ENCODE results near the gene WDR7.

The WDR7 gene

DNA sequence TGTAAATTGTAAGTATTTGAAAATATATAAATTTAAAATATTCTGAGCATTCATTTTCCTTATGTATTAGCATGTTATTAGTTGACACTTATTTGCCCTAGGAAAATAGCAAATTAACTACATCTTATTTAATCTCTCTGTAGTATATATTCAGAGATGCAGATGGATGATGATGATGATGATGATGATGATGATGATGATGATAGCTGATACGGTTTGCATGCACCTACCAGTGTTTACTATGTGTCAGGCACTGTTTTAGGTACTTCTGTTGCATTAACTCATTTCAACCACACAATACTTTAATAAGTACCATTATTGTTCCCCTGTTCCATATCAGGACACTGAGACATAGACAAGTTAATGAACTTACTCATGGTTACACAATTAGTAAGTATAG, 304.3 kb downstream of the WDR7 start:
- no CpG with 5 or more reads among the region's 1 CpG for WGBS, 2 experiments (ENCODE audit: insufficient coverage in 2 of 2)
- Histone ChIP-seq H3K4me3 (ENCODE audit: extremely low read depth, insufficient read depth, low read length, poor library complexity, severe bottlenecking) (no peak overlapping the region), H3K36me3 (ENCODE audit: control insufficient read depth, insufficient read depth, low read length) (no peaks in the 10 kb centered on the region), H3K4me1 (ENCODE audit: control insufficient read depth, insufficient read depth, low read length, poor library complexity, severe bottlenecking) (no peaks in the 10 kb centered on the region), H3K27ac (ENCODE audit: low read depth, low read length, severe bottlenecking) (no peak overlapping the region), H3K9me3 (ENCODE audit: control insufficient read depth, low read length) (no peaks in the 10 kb centered on the region)

DNA sequence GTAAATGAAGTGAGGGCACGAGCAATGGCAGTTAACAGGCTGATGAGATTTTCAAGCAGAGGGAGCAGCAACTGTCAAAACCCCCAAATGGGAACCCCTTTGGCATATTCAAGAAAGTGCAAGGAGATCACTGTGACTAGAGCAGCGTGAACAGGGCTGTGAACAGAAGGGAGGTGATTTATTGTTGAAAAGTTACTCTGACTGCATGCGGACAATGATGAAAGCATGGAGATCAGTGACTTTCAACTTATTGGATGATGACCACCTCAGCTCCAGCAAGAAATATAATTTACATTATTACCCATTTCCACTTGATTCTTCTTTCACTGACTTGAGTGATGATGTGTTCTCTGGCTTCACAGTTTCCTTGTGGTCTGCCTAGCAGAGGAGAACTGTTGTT, 308.0 kb downstream of the WDR7 start:
- Histone ChIP-seq H3K27ac (ENCODE audit: low read depth, low read length, severe bottlenecking) (no peak overlapping the region), H3K9me3 (ENCODE audit: control insufficient read depth, low read length) (no peaks in the 10 kb centered on the region), H3K36me3 (ENCODE audit: control insufficient read depth, insufficient read depth, low read length) (no peaks in the 10 kb centered on the region), H3K4me1 (ENCODE audit: control insufficient read depth, insufficient read depth, low read length, poor library complexity, severe bottlenecking) (no peaks in the 10 kb centered on the region), H3K4me3 (ENCODE audit: extremely low read depth, insufficient read depth, low read length, poor library complexity, severe bottlenecking) (no peak overlapping the region)
- WGBS, 2 experiments (ENCODE audit: insufficient coverage in 2 of 2): 56 to 80% methylated on average over 1 to 2 of the region's 3 CpGs

DNA sequence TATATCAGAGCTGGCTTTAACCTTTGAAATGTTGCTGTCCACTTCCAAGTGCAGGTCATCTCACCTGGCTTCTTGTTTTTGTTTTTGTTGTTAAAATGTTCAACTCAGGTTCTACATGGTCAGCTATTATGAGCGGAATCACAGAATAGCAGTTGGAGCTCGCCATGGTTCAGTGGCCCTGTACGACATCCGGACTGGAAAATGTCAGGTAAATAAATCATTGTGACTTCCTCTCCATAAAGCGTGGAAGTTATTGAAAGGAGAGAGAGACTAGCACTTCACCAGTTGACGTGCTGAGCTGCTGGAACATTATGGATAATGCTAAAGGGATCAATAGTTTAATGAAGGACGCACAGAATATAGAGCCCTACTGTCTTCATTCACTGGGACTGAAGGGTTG, 311.2 kb downstream of the WDR7 start:
- Histone ChIP-seq H3K27ac (ENCODE audit: low read depth, low read length, severe bottlenecking) (no peak overlapping the region), H3K4me1 (ENCODE audit: control insufficient read depth, insufficient read depth, low read length, poor library complexity, severe bottlenecking) (no peaks in the 10 kb centered on the region), H3K36me3 (ENCODE audit: control insufficient read depth, insufficient read depth, low read length) (no peaks in the 10 kb centered on the region), H3K9me3 (ENCODE audit: control insufficient read depth, low read length) (no peaks in the 10 kb centered on the region), H3K4me3 (ENCODE audit: extremely low read depth, insufficient read depth, low read length, poor library complexity, severe bottlenecking) (no peak overlapping the region)
- 94 to 96% methylated on average over 4 to 5 of the region's 7 CpGs for WGBS, 2 experiments (ENCODE audit: insufficient coverage in 2 of 2)

DNA sequence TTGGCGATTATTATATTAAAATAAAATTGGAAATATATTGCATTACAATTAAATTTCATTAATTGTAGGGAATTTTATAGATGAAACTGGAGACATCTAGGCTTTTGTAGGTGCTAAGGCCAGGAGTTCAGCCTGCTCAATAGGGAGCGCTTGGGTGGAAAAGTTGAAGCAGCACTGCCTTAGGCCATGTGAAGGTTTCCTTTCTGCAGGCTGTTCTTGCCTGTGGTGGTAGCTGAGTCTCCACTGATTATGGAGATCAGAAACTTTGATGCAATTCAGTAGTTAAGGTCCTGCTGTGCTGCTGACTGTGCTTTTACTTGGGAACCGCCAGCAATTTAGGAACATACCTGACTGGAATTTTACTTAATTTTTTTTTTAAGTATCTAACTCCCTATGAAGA, 315.9 kb downstream of the WDR7 start:
- no peak overlapping the region for H3K4me3 ChIP-seq (ENCODE audit: extremely low read depth, insufficient read depth, low read length, poor library complexity, severe bottlenecking)
- H3K27ac ChIP-seq (ENCODE audit: low read depth, low read length, severe bottlenecking): no peak overlapping the region
- 80 to 86% methylated on average over 1 of the region's 3 CpGs for WGBS, 2 experiments (ENCODE audit: insufficient coverage in 2 of 2)
- H3K4me1 ChIP-seq (ENCODE audit: control insufficient read depth, insufficient read depth, low read length, poor library complexity, severe bottlenecking): no peaks in the 10 kb centered on the region
- H3K9me3 ChIP-seq (ENCODE audit: control insufficient read depth, low read length): no peaks in the 10 kb centered on the region
- H3K36me3 ChIP-seq (ENCODE audit: control insufficient read depth, insufficient read depth, low read length): no peaks in the 10 kb centered on the region

DNA sequence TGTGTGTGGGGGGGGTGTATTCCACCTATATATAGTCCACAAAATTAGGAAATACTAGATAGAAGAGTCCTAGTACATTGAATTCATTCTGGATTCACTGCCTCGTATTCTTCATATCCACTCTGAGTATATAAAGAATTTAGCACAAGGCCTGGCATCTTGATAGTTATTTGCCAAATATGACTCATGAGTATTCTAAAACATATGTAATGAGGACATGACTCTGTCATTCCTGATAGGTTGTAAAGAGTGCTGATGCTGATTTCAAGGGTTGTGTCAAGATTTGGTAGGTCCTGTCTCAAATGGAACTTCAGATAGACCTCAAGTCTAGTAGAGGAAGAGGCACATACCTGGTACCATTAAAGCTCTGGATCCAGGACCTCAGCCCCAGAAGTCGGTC, 322.3 kb downstream of the WDR7 start:
- H3K27ac ChIP-seq (ENCODE audit: low read depth, low read length, severe bottlenecking): no peak overlapping the region

DNA sequence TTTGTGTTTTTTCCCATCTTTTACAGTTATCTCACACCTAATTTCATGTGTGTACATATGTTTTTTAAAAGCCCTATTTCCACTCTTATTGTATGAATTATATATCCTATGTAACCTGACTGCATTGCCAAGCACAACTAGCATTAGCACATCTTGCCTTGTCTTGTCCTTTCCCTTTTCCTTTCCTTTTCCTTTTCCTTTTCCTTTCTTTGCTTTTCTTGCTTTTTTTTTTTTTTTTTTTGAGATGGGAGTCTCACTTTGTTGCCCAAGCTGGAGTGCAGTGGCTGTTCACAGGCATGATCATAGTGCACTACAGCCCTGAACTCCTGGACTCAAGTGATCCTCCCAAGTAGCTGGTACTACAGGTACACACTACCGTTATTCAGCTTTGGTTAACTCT, 323.0 kb downstream of the WDR7 start:
- no CpG with 5 or more reads among the region's 1 CpG for WGBS, 2 experiments (ENCODE audit: insufficient coverage in 2 of 2)
- no peaks in the 10 kb centered on the region for H3K9me3 ChIP-seq (ENCODE audit: control insufficient read depth, low read length)
- H3K27ac ChIP-seq (ENCODE audit: low read depth, low read length, severe bottlenecking): no peak overlapping the region
- H3K4me3 ChIP-seq (ENCODE audit: extremely low read depth, insufficient read depth, low read length, poor library complexity, severe bottlenecking): no peak overlapping the region
- no peaks in the 10 kb centered on the region for H3K36me3 ChIP-seq (ENCODE audit: control insufficient read depth, insufficient read depth, low read length)
- H3K4me1 ChIP-seq (ENCODE audit: control insufficient read depth, insufficient read depth, low read length, poor library complexity, severe bottlenecking): no peaks in the 10 kb centered on the region

More for the DNA sequence above, 322.3 kb downstream of the WDR7 start:
- no peaks in the 10 kb centered on the region for H3K9me3 ChIP-seq (ENCODE audit: control insufficient read depth, low read length)
- no peaks in the 10 kb centered on the region for H3K36me3 ChIP-seq (ENCODE audit: control insufficient read depth, insufficient read depth, low read length)
- no CpG with 5 or more reads among the region's 2 CpGs for WGBS, 2 experiments (ENCODE audit: insufficient coverage in 2 of 2)
- no peaks in the 10 kb centered on the region for H3K4me1 ChIP-seq (ENCODE audit: control insufficient read depth, insufficient read depth, low read length, poor library complexity, severe bottlenecking)
- H3K4me3 ChIP-seq (ENCODE audit: extremely low read depth, insufficient read depth, low read length, poor library complexity, severe bottlenecking): no peak overlapping the region

DNA sequence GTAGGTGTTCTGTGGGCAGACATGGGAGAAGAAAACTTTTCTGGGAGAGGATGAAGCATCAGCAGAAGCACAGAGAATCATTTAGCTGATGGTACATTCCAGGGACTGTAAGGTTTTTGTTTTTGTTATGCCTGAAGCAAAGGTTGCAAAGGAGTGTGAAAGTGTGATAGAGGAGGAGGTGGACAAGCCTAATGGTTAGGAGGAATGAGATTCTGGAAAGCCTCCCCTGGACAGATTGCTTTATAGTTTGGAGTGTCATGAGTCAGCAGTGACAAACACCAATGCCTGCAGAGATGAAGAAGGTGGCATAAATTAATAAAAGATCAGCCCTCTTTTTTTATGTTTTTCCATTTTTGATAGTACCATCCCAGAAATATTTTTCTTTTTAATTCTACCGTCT, 324.1 kb downstream of the WDR7 start:
- no peaks in the 10 kb centered on the region for H3K9me3 ChIP-seq (ENCODE audit: control insufficient read depth, low read length)
- H3K4me1 ChIP-seq (ENCODE audit: control insufficient read depth, insufficient read depth, low read length, poor library complexity, severe bottlenecking): no peaks in the 10 kb centered on the region
- H3K4me3 ChIP-seq (ENCODE audit: extremely low read depth, insufficient read depth, low read length, poor library complexity, severe bottlenecking): no peak overlapping the region
- no peak overlapping the region for H3K27ac ChIP-seq (ENCODE audit: low read depth, low read length, severe bottlenecking)
- WGBS, 2 experiments (ENCODE audit: insufficient coverage in 2 of 2): no CpG with 5 or more reads among the region's 1 CpG
- no peaks in the 10 kb centered on the region for H3K36me3 ChIP-seq (ENCODE audit: control insufficient read depth, insufficient read depth, low read length)

DNA sequence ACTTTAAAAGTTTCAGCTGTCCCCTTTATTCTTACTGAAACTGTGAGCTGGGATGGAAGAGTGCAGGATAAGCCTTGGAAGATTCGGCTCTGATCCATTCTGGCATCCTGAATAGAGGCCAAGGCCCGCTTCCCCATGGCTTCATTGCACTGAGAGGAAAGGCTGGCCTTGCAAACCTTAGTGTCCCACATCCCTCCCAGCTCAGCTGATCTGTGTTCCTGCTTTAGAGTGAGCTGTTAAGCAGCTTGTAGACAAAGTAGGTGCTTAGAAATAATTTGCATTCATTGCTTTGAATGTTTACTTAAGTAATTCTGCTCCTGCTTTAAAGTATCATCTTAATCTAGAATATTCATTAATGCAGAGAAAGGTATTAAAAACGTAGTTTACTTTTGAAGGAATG, 326.1 kb downstream of the WDR7 start:
- no peaks in the 10 kb centered on the region for H3K9me3 ChIP-seq (ENCODE audit: control insufficient read depth, low read length)
- H3K27ac ChIP-seq (ENCODE audit: low read depth, low read length, severe bottlenecking): no peak overlapping the region
- no peak overlapping the region for H3K4me3 ChIP-seq (ENCODE audit: extremely low read depth, insufficient read depth, low read length, poor library complexity, severe bottlenecking)
- no peaks in the 10 kb centered on the region for H3K4me1 ChIP-seq (ENCODE audit: control insufficient read depth, insufficient read depth, low read length, poor library complexity, severe bottlenecking)
- WGBS, 2 experiments (ENCODE audit: insufficient coverage in 2 of 2): 94 to 95% methylated on average over 2 of the region's 3 CpGs
- H3K36me3 ChIP-seq (ENCODE audit: control insufficient read depth, insufficient read depth, low read length): no peaks in the 10 kb centered on the region

DNA sequence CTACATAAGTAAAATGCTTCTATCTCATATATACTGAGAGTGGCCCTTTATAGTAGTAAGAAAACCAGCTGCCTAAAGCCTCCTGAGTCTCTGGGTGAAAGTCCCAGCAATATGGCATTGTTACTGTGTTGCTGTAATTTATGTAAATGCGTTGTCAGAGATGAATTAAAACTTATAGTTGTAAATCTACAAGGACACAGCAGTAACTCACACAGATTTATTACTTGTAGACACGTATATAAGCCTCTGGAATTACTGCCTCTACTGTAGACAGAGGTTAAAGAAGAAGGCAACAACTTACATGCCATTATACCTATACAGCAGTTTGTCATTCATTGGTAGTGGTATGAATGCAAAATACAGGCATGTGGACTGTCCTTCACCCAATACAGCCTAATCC, 326.6 kb downstream of the WDR7 start:
- Histone ChIP-seq H3K4me3 (ENCODE audit: extremely low read depth, insufficient read depth, low read length, poor library complexity, severe bottlenecking) (no peak overlapping the region), H3K4me1 (ENCODE audit: control insufficient read depth, insufficient read depth, low read length, poor library complexity, severe bottlenecking) (no peaks in the 10 kb centered on the region), H3K9me3 (ENCODE audit: control insufficient read depth, low read length) (no peaks in the 10 kb centered on the region), H3K36me3 (ENCODE audit: control insufficient read depth, insufficient read depth, low read length) (no peaks in the 10 kb centered on the region), H3K27ac (ENCODE audit: low read depth, low read length, severe bottlenecking) (no peak overlapping the region)
- no CpG with 5 or more reads among the region's 2 CpGs for WGBS, 2 experiments (ENCODE audit: insufficient coverage in 2 of 2)

DNA sequence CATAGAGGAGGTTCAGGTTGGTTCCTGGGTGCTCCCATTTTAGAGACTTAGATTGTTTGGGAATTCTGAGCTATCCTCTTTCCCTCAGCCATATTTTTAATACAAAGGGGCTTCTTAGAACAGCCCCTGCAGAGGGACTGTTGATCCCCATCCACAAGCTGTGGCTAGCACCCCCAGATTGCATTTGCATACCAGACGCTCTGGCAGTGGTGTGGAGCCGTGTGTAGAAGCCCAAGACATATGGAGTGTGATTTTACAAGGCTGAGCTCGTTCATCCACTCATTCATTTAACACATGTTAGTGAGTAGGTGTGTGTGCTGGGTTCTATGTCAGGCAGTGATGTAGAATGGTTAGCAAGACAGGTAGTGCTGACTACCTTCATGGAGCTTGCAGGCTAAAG, 329.0 kb downstream of the WDR7 start:
- Histone ChIP-seq H3K4me1 (ENCODE audit: control insufficient read depth, insufficient read depth, low read length, poor library complexity, severe bottlenecking) (no peaks in the 10 kb centered on the region), H3K27ac (ENCODE audit: low read depth, low read length, severe bottlenecking) (no peak overlapping the region), H3K36me3 (ENCODE audit: control insufficient read depth, insufficient read depth, low read length) (no peaks in the 10 kb centered on the region), H3K4me3 (ENCODE audit: extremely low read depth, insufficient read depth, low read length, poor library complexity, severe bottlenecking) (no peak overlapping the region), H3K9me3 (ENCODE audit: control insufficient read depth, low read length) (no peaks in the 10 kb centered on the region)
- WGBS, 2 experiments (ENCODE audit: insufficient coverage in 2 of 2): no CpG with 5 or more reads among the region's 3 CpGs

DNA sequence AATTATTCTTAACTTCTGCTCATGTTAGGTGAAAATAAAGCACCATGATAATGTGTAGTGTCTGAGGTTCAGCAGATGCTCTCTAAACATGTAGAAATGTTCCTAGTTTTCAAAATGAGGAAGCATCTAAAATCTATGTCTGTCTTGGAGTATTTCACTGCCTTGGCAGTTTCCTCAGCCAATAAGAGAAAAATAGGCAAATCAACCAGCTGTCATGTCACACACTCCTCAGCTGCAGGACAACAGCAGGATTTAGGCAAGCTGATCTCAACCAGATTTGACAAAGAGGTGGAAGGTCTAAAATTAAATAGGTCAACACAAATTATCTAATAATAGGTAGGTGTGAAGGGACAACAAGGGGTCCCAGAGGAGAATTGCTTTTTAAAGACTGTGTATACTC, 331.6 kb downstream of the WDR7 start:
- Histone ChIP-seq H3K4me3 (ENCODE audit: extremely low read depth, insufficient read depth, low read length, poor library complexity, severe bottlenecking) (no peak overlapping the region), H3K27ac (ENCODE audit: low read depth, low read length, severe bottlenecking) (no peak overlapping the region), H3K9me3 (ENCODE audit: control insufficient read depth, low read length) (no peaks in the 10 kb centered on the region), H3K4me1 (ENCODE audit: control insufficient read depth, insufficient read depth, low read length, poor library complexity, severe bottlenecking) (no peaks in the 10 kb centered on the region), H3K36me3 (ENCODE audit: control insufficient read depth, insufficient read depth, low read length) (no peaks in the 10 kb centered on the region)
